ENCODE data around the gene HDAC4.

The HDAC4 gene

GRCh38 chr2:239161711-239162140, 239.1 kb downstream of the HDAC4 start:
- no peak for DNase-seq

GRCh38 chr2:239160226-239161143, 240.3 kb downstream of the HDAC4 start:
- no peak for DNase-seq

- no peak for DNase-seq
Observed at GRCh38 chr2:239159476-239159911, 241.3 kb downstream of the HDAC4 start.

GRCh38 chr2:239158641-239159475, 242.0 kb downstream of the HDAC4 start:
- DNase-seq: no peak

GRCh38 chr2:239157771-239158170, 243.0 kb downstream of the HDAC4 start:
- DNase-seq: no peak

GRCh38 chr2:239157269-239157668, 243.6 kb downstream of the HDAC4 start:
- DNase-seq: no peak

GRCh38 chr2:239156516-239157265, 244.1 kb downstream of the HDAC4 start:
- DNase-seq: no peak

GRCh38 chr2:239155806-239156480, 244.9 kb downstream of the HDAC4 start:
- DNase-seq: no peak

GRCh38 chr2:239154971-239155805, 245.6 kb downstream of the HDAC4 start:
- no peak for DNase-seq

GRCh38 chr2:239153806-239154591, 246.8 kb downstream of the HDAC4 start:
- DNase-seq: no peak

GRCh38 chr2:239152916-239153305, 247.9 kb downstream of the HDAC4 start:
- DNase-seq: no peak

- no peak for DNase-seq
Observed at GRCh38 chr2:239152239-239152915, 248.4 kb downstream of the HDAC4 start.

GRCh38 chr2:239151201-239152131, 249.4 kb downstream of the HDAC4 start:
- no peak for DNase-seq

- DNase-seq: no peak
Observed at GRCh38 chr2:239150125-239151011, 250.5 kb downstream of the HDAC4 start.

GRCh38 chr2:239149501-239149900, 251.3 kb downstream of the HDAC4 start:
- DNase-seq: no peak

- DNase-seq: no peak
Observed at GRCh38 chr2:239148495-239149200, 252.2 kb downstream of the HDAC4 start.

GRCh38 chr2:239147376-239147775, 253.4 kb downstream of the HDAC4 start:
- DNase-seq: no peak

Data from amniotic stem cell (primary cell).